ENCODE data around the gene AURKB. TPM values are rescaled to one million over a fixed set of nuclear protein-coding genes. Genes with fewer than 3 reads are reported as not detected.

The AURKB gene
- total and polyA plus RNA-seq, 2 of the 13 experiments (the other 11 are each of a cell fraction or from before 2014, with no cell fraction given), result 29.5 to 75.3 TPM

GRCh38 chr17:8160741-8161221, 49.6 kb downstream of the AURKB start:
- DNase-seq (ENCODE audit: low spot score) (no peak), ATAC-seq (no peak), FAIRE-seq (no peak)
- H3K4me3 ChIP-seq (replicated peaks in 1 of 3; ENCODE audit: insufficient read depth in 1 of 3, low read depth in 2 of 3, low read length in 3 of 3), result no peak overlapping the region
- no peaks in the 10 kb centered on the region for H3K9me3 ChIP-seq (ENCODE audit: low read length)
- H3K9ac ChIP-seq (ENCODE audit: insufficient read depth, low read depth, low read length), result peak overlapping the region; percentile 39; the same call in 1 of the 2 replicates
- in situ Hi-C loops (cut with HindIII; ENCODE audit: extremely low pct_ligation_motif_present, low pct_unique_long_range_greater_than_20kb) (no loop called here), intact Hi-C loops (cut with micrococcal nuclease; ENCODE audit: unreplicated experiment) (no loop called here)
- peaks cover 18% of the 10 kb centered on the region for H3K79me2 ChIP-seq (ENCODE audit: insufficient read depth, low read length)
- no peaks in the 10 kb centered on the region; a peak in 1 of 5 replicates for H3K27me3 ChIP-seq (ENCODE audit: control insufficient read depth in 1 of 2, insufficient read depth in 2 of 2, low read length in 2 of 2)
- H3K4me2 ChIP-seq (ENCODE audit: low read depth, low read length), result peak overlapping the region; percentile 100; the same call in 1 of the 2 replicates
- peak overlapping the region; percentile 30 for H3K27ac ChIP-seq (ENCODE audit: extremely low read length, insufficient read depth, low read length)
- ChIA-PET CTCF (ENCODE audit: low intra/inter-chr PET ratio, low total read pairs) (interaction anchor here (1.9 kb wide), 1 partner anchor 22 kb away, joined by 5 read pairs; no protein-coding TSS in a partner anchor), POLR2A (interaction anchor here (2.0 kb wide), 1 partner anchor 12 kb away, joined by 11 read pairs; no protein-coding TSS in a partner anchor)
- peaks cover 1 to 7% of the 10 kb centered on the region in 2 experiments; a peak in 3 of 5 replicates for H3K36me3 ChIP-seq (replicated peaks in 1 of 2; ENCODE audit: control insufficient read depth in 1 of 2, insufficient read depth in 2 of 2, low read length in 2 of 2)
- WGBS (ENCODE audit: low lambda C conversion rate), result 86% methylated on average over 5 of the region's 5 CpGs
- no TSS peak for BruUV-seq (replicated peaks)
- peaks cover 55% of the 10 kb centered on the region for H3K4me1 ChIP-seq (ENCODE audit: insufficient read depth, low read length)
- no peaks in the 10 kb centered on the region for H4K20me1 ChIP-seq (ENCODE audit: insufficient read depth, low read length)
- no peak overlapping the region for H2AFZ ChIP-seq (ENCODE audit: low read length)
- TF ChIP-seq SIN3A (IDR thresholded peaks at IDR 0.05; ENCODE audit: borderline replicate concordance, low read depth, low read length) (no peak), ONECUT2 (CRISPR knock-in tag; IDR thresholded peaks at IDR 0.05) (no peak), ZSCAN29 (CRISPR knock-in tag; conservative IDR thresholded peaks at IDR 0.05) (no peak), ZNF318 (CRISPR knock-in tag; IDR thresholded peaks at IDR 0.05) (no peak), CHD4 (IDR thresholded peaks at IDR 0.05; ENCODE audit: borderline replicate concordance, low read length) (no peak), CREB1 (IDR thresholded peaks at IDR 0.05) (no peak), CREB1 (CRISPR knock-in tag; IDR thresholded peaks at IDR 0.05) (no peak), TBP (CRISPR knock-in tag; IDR thresholded peaks at IDR 0.05) (no peak), ISX (CRISPR knock-in tag; conservative IDR thresholded peaks at IDR 0.05) (no peak), FOXK1 (CRISPR knock-in tag; IDR thresholded peaks at IDR 0.05; ENCODE audit: borderline replicate concordance, low read depth) (no peak), TRIM24 (CRISPR knock-in tag; IDR thresholded peaks at IDR 0.05) (no peak), ZNF543 (CRISPR knock-in tag; IDR thresholded peaks at IDR 0.05) (no peak), ZNF232 (CRISPR knock-in tag; IDR thresholded peaks at IDR 0.05; ENCODE audit: borderline replicate concordance) (no peak), MLX (CRISPR knock-in tag; IDR thresholded peaks at IDR 0.05) (no peak)

Measured in HepG2 (cell line).